AG04449 (cell line): ENCODE measurements around the gene SNHG17.
"Not testable (repeated sequence)": the region's sequence is repeated elsewhere in the genome, so short reads cannot be mapped to it uniquely, and the experiment has no call there.

Experiments used
- CTCF ChIA-PET: fragments of 350-600 bp; formaldehyde crosslinking; extraction: SDS; loops from one replicate; lab custom pipeline; 2021; ENCODE audit warnings: antibody characterized with exemption; lab: Yijun Ruan, JAX
- POLR2A ChIA-PET: fragments of 400-600, 350-600 bp; formaldehyde crosslinking; extraction: SDS; loops from one replicate; lab custom pipeline; 2020; ENCODE audit warnings: antibody characterized with exemption, inconsistent platforms; lab: Yijun Ruan, JAX
- DNase-seq: peaks from one replicate; pipeline ENCODE4 v3.0.0-alpha.2; 2010; ENCODE audit warnings: low read depth, low spot score
- H3K4me3 ChIP-seq: 2 replicates; pipeline ENCODE4 v1.5.1; 2011; ENCODE audit warnings: low read depth, mild to moderate bottlenecking, control low read depth, low read length
- TF ChIP-seq, protein P1 (sequence below): IDR thresholded peaks from one replicate; pipeline ENCODE4 v1.5.1; 2011; ENCODE audit warnings: mild to moderate bottlenecking, moderate library complexity, low read length, control low read depth, inconsistent platforms; ENCODE audit not compliant: insufficient read depth; ENCODE audit errors: missing control alignments

SNHG17 gene

DNA sequence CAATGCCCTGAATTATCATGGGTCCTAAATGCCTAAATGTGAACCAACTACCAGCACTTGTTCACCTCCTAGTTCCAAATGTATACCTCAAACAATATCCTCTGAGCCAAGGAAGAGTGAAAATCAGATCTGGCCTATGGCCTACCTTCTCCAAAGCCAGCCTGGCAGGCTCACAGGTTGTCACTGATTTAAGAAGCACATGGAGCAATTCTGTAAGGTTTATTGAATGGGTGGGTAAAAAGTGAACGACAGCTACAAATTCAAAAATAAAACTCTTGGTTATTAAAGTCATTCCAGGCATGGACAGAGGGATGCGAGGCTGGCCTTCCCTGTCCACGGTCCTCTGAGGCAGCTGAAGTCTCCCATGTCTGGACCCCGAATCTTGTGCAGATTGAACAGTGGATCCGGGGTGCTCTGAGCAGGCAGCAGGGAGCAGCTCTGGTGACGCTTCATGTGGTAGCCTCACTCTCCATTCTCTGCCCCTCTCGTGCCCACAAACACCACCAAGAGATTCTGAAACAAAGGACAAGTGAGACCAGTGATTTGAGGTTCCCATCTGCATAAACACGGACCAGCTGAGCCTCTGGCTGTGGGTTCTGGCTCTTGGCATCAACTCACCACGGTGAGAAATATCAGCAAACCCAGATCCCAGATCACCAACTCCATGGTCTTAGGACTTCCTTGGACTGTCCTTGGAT lies 14.6 kb downstream of the SNHG17 start:
- TF ChIP-seq, protein P1, sequence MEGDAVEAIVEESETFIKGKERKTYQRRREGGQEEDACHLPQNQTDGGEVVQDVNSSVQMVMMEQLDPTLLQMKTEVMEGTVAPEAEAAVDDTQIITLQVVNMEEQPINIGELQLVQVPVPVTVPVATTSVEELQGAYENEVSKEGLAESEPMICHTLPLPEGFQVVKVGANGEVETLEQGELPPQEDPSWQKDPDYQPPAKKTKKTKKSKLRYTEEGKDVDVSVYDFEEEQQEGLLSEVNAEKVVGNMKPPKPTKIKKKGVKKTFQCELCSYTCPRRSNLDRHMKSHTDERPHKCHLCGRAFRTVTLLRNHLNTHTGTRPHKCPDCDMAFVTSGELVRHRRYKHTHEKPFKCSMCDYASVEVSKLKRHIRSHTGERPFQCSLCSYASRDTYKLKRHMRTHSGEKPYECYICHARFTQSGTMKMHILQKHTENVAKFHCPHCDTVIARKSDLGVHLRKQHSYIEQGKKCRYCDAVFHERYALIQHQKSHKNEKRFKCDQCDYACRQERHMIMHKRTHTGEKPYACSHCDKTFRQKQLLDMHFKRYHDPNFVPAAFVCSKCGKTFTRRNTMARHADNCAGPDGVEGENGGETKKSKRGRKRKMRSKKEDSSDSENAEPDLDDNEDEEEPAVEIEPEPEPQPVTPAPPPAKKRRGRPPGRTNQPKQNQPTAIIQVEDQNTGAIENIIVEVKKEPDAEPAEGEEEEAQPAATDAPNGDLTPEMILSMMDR, result no peak
- ChIA-PET POLR2A (interaction anchor here (1.6 kb wide), 1 partner anchor 15 kb away, joined by 4 read pairs; the partner anchor contains the start of gene SNHG17), CTCF (interaction anchor here (1.2 to 2.2 kb wide), 3 partner anchors 8 to 26 kb away, joined by 4 to 11 read pairs (median 6); partner anchors contain the start of gene SNHG17)
- no peak overlapping the region for H3K4me3 ChIP-seq
- DNase-seq, result no peak

GRCh38 chr20:38418509-38419204 lies 16.5 kb downstream of the SNHG17 start:
- TF ChIP-seq, protein P1, result no peak
- no peak overlapping the region for H3K4me3 ChIP-seq
- POLR2A ChIA-PET, result no interaction called here
- no peak for DNase-seq
- CTCF ChIA-PET, result interaction anchor here (0.6 to 2.2 kb wide), 6 partner anchors 10 to 80 kb away, joined by 3 to 16 read pairs (median 4); partner anchors contain the start of gene SNHG17

GRCh38 chr20:38414769-38415450 lies 20.2 kb downstream of the SNHG17 start:
- no peak for DNase-seq
- ChIA-PET POLR2A (interaction anchor here (0.9 kb wide), 1 partner anchor 11 kb away, joined by 3 read pairs; no protein-coding TSS in a partner anchor), CTCF (interaction anchor here (0.9 kb wide), 1 partner anchor 20 kb away, joined by 3 read pairs; the partner anchor contains the start of gene SNHG17)
- H3K4me3 ChIP-seq, result no peak overlapping the region
- TF ChIP-seq, protein P1, result no peak

- DNase-seq, result no peak
- ChIA-PET CTCF (interaction anchor here (0.8 to 1.2 kb wide), 3 partner anchors 72 to 849 kb away, joined by 3 to 5 read pairs (median 3); no protein-coding TSS in a partner anchor), POLR2A (no interaction called here)
Observed at GRCh38 chr20:38412877-38413577, 22.1 kb downstream of the SNHG17 start.

GRCh38 chr20:38407822-38408221 lies 27.3 kb downstream of the SNHG17 start:
- DNase-seq, H3K4me3 ChIP-seq, POLR2A ChIA-PET: not testable (repeated sequence)
- CTCF ChIA-PET, result interaction anchor here (0.6 to 5.6 kb wide), 31 partner anchors 8 to 1213 kb away, joined by 3 to 105 read pairs (median 5); no protein-coding TSS in a partner anchor

More at GRCh38 chr20:38412877-38413577, 22.1 kb downstream of the SNHG17 start:
- TF ChIP-seq, protein P1, result no peak
- H3K4me3 ChIP-seq, result no peak overlapping the region

DNA sequence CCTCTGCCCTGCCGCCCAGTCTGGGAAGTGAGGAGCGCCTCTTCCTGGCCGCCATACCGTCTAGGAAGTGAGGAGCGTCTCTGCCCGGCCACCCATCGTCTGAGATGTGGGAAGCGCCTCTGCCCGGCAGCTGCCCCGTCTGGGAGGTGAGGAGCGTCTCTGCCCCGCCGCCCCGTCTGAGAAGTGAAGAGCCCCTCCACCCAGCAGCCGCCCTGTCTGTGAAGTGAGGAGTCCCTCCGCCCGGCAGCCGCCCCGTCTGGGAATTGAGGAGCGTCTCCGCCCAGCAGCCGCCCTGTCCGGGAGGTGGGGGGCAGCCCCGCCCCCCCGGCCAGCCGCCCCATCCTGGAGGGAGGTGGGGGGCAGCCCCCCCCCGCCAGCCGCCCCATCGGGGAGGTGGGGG lies 27.8 kb downstream of the SNHG17 start:
- POLR2A ChIA-PET, result no interaction called here
- CTCF ChIA-PET, result interaction anchor here (2.3 to 5.6 kb wide), 4 partner anchors 10 to 181 kb away, joined by 10 to 105 read pairs (median 28); no protein-coding TSS in a partner anchor
- TF ChIP-seq, protein P1, result no peak
- DNase-seq, result no peak
- no peak overlapping the region for H3K4me3 ChIP-seq
